Spinal cord (tissue), 10 donors: ENCODE results near the gene REV3L. TPM values are rescaled to one million over a fixed set of nuclear protein-coding genes. Genes with fewer than 3 reads are reported as not detected.

Experiments used
- DNase-seq, 6 donors: peaks; one replicate each; pipeline versions ENCODE4 v3.0.0 to v3.0.0-alpha.2; 2013 to 2015; ENCODE audit warnings: low spot score in 6 of 6, low read depth in 4 of 6
- H3K27ac ChIP-seq: one replicate; pipeline ENCODE4 v1.5.1; 2013; ENCODE audit warnings: low read depth, low read length, control low read depth
- H3K27me3 ChIP-seq: one replicate; pipeline ENCODE4 v1.6.1; 2013; ENCODE audit warnings: low read length; ENCODE audit not compliant: control insufficient read depth, insufficient read depth
- H3K36me3 ChIP-seq: one replicate; pipeline ENCODE4 v1.6.1; 2013; ENCODE audit warnings: low read length; ENCODE audit not compliant: control insufficient read depth, insufficient read depth
- H3K4me1 ChIP-seq: one replicate; pipeline ENCODE4 v1.6.1; 2013; ENCODE audit warnings: low read length; ENCODE audit not compliant: control insufficient read depth, insufficient read depth
- H3K4me3 ChIP-seq: one replicate; pipeline ENCODE4 v1.5.1; 2013; ENCODE audit warnings: low read depth, low read length, control low read depth
- H3K9me3 ChIP-seq: one replicate; pipeline ENCODE4 v1.6.1; 2013; ENCODE audit warnings: low read length; ENCODE audit not compliant: control insufficient read depth, insufficient read depth
- WGBS: methylation state at CpG from one replicate; pipeline ENCODE4 v1.1.5; 2013; ENCODE audit warnings: missing lambda C conversion rate; ENCODE audit not compliant: insufficient coverage; 5-methylcytosine and 5-hydroxymethylcytosine counted together
- polyA plus RNA-seq, 2 donors: library from polyadenylated mRNA; unstranded; fragments of 120-200 nt; gene quantifications; one replicate each; pipeline ENCODE4 v1.2.1, GENCODE V29; 2013; ENCODE audit not compliant: insufficient read length in 2 of 2
- total RNA-seq, 2 donors: library from RNA; depleted of rRNA in 1 of 2; stranded (reverse); fragments of 120-200 nt in 1 of 2; fragments of >200 nt in 1 of 2; gene quantifications; one replicate each; pipeline versions ENCODE4 v1.2.3 to v1.2.4, GENCODE V29; 2013 to 2014
- donor health status: healthy.

REV3L gene
- total and polyA plus RNA-seq, 4 donors = 62.0 to 120 (median 97.9) TPM

DNA sequence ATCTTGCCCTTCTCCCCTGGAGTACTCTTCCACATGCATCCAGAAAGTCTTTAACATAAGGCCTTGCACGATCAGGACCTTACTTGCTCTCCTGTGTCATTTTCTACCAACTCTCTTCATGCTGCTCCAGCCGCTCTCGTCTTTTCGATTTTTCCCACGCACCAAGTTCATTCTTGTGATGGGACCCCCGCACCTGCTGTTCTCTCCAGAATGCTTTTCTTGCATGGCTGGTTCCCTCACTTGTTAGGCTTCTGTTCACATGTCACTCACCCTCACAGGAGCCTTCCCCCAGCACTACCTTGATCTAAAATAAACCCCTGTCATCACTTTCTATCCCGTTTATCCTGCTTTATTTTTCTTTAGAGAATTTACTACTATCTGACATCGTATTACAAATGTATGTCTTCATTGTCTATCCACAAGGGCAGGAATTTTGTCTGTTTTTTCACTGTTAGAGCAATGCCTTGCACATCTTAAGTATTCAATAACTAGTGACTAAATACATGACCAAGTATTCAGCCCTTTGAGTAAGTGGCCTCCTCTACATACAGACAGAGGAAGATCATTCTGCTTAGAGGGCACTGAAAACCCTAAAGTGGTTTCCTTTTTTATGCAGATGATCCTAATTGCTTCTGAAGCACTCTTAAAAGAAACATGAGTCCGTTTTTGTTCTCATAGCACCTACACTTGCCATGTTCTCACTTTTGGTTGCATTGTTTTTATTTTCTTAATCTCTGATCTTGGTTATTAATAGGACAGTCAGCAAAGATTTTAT, 228.8 kb downstream of the REV3L start:
- Histone ChIP-seq H3K4me1 (peaks cover 2% of the 10 kb centered on the region), H3K27ac (no peak overlapping the region), H3K36me3 (no peaks in the 10 kb centered on the region), H3K9me3 (no peaks in the 10 kb centered on the region), H3K4me3 (no peak overlapping the region), H3K27me3 (peaks cover 14% of the 10 kb centered on the region)
- WGBS = 64% methylated on average over 7 of the region's 9 CpGs
- DNase-seq = no peak

DNA sequence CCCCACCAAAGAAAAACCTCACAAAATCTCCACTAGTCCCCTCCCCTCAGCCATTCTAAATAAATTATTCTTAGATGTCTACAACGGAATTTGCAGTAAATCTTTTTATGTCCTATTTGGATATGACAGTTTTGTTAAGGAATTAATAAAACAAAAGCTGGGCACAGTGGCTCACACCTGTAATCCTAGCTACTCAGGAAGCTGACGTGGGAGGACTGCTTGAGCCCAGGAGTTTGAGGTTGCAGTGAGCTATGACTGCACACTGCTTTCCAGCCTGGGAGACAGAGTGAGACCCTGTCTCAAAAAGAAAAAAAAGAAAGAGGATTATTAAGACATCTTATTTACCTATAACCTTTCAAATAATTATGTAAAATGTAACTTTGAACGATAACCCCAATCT, 230.3 kb downstream of the REV3L start:
- peaks cover 14% of the 10 kb centered on the region for H3K27me3 ChIP-seq
- no peaks in the 10 kb centered on the region for H3K9me3 ChIP-seq
- H3K36me3 ChIP-seq = no peaks in the 10 kb centered on the region
- no peaks in the 10 kb centered on the region for H3K4me1 ChIP-seq
- no peak overlapping the region for H3K27ac ChIP-seq
- no peak for DNase-seq
- 100% methylated on average over 1 of the region's 3 CpGs for WGBS
- H3K4me3 ChIP-seq = no peak overlapping the region

DNA sequence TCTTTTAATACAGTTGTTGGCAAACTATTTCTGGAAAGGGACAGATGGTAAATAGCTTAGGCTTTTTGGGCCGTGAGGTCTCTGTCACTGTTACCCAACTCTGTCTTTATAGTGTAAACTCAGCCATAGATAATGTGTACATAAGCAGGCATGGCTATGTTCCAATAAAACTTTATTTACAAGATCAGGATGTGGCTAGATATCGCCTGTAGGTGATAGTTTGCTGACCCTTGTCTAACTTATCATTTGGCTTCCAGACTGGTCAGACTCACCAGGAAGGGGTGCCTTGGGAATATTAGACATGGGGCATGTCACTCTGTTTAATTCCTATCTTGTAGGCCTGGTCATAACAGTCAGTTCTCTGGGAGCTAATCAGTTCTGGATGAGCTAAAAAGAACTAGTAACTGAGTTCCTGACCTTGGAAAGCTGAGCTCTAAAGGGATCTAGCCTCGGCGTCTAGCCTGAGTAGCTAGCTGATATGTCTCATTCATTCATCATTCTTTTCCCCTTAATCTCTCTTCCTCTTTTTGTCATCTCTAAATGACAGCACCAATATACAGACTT, 232.1 kb downstream of the REV3L start:
- Histone ChIP-seq H3K4me1 (no peaks in the 10 kb centered on the region), H3K27ac (no peak overlapping the region), H3K4me3 (no peak overlapping the region), H3K27me3 (peaks cover 8% of the 10 kb centered on the region), H3K9me3 (no peaks in the 10 kb centered on the region), H3K36me3 (no peaks in the 10 kb centered on the region)
- no peak for DNase-seq
- WGBS = 100% methylated on average over 1 of the region's 4 CpGs

Other genes with a start within 250 kb of the REV3L start
- gene TRAF3IP2, start 122.7 kb upstream of the REV3L start, total RNA-seq = 10 to 100 TPM; 12.6 to 25.1 TPM
- gene TRAF3IP2, start 122.7 kb upstream of the REV3L start, polyA plus RNA-seq = 10 to 100 TPM; 14.0 to 24.9 TPM